CD4-positive, alpha-beta memory T cell (primary cell): ENCODE measurements around the gene SMIM23. TPM values are rescaled to one million over a fixed set of nuclear protein-coding genes. Genes with fewer than 3 reads are reported as not detected.

Source experiments
- CTCF ChIA-PET: fragments of 350-600 bp; sonication (Branson Sonifier 250); formaldehyde crosslinking; loops from one replicate; lab custom pipeline; 2021; ENCODE audit warnings: inconsistent platforms; ENCODE audit not compliant: partially characterized antibody; lab: Charles Lee
- POLR2A ChIA-PET: fragments of 350-600 bp; sonication (Branson Sonifier 250); formaldehyde crosslinking; loops from one replicate; lab custom pipeline; 2021; ENCODE audit not compliant: partially characterized antibody; lab: Charles Lee
- DNase-seq, 5 donors: peaks; one replicate each; pipeline versions ENCODE4 v3.0.0 to v3.0.0-alpha.2; 2020 to 2022; ENCODE audit warnings: mixed read lengths in 1 of 5
- H3K27ac ChIP-seq: one replicate; pipeline ENCODE4 v1.7.0; 2013; ENCODE audit warnings: low read depth, low read length
- H3K27me3 ChIP-seq: 2 replicates; pipeline ENCODE4 v1.7.0; 2013; ENCODE audit warnings: mild to moderate bottlenecking, low read length, moderate library complexity; ENCODE audit not compliant: insufficient read depth
- H3K36me3 ChIP-seq: 2 replicates; pipeline ENCODE4 v1.7.0; 2013; ENCODE audit warnings: mild to moderate bottlenecking, low read length, moderate library complexity; ENCODE audit not compliant: insufficient read depth
- H3K4me1 ChIP-seq: 2 replicates; pipeline ENCODE4 v1.7.0; 2013; ENCODE audit warnings: mild to moderate bottlenecking, low read length, moderate library complexity; ENCODE audit not compliant: insufficient read depth
- H3K4me3 ChIP-seq, 2 donors: one replicate each; pipeline ENCODE4 v1.7.0; 2013; ENCODE audit warnings: low read length in 2 of 2, mild to moderate bottlenecking in 1 of 2
- H3K9me3 ChIP-seq, 2 donors: one replicate each; pipeline ENCODE4 v1.7.0; 2013; ENCODE audit warnings: low read length in 2 of 2, control low read depth in 1 of 2; ENCODE audit not compliant: control insufficient read depth in 1 of 2
- H3K27ac Mint-ChIP-seq, 7 donors: one replicate each; pipeline ENCODE4 v1.8.0; 2020 to 2021; ENCODE audit warnings: mixed read lengths in 7 of 7, mild to moderate bottlenecking in 6 of 7, inconsistent platforms in 3 of 7, moderate library complexity in 3 of 7
- H3K27me3 Mint-ChIP-seq, 2 donors: one replicate each; pipeline ENCODE4 v1.8.0; 2020 to 2021; ENCODE audit warnings: mixed read lengths in 2 of 2
- H3K36me3 Mint-ChIP-seq, 2 donors: one replicate each; pipeline ENCODE4 v1.8.0; 2020 to 2021; ENCODE audit warnings: mixed read lengths in 2 of 2, inconsistent platforms in 1 of 2, mild to moderate bottlenecking in 1 of 2
- H3K4me1 Mint-ChIP-seq, 4 donors: one replicate each; pipeline ENCODE4 v1.8.0; 2020 to 2021; ENCODE audit warnings: mixed read lengths in 4 of 4, mild to moderate bottlenecking in 1 of 4
- H3K4me3 Mint-ChIP-seq, 8 donors: one replicate each; pipeline ENCODE4 v1.8.0; 2020 to 2021; ENCODE audit warnings: mixed read lengths in 8 of 8, mild to moderate bottlenecking in 7 of 8, moderate library complexity in 6 of 8, inconsistent platforms in 3 of 8
- H3K9me3 Mint-ChIP-seq, 8 donors: one replicate each; pipeline ENCODE4 v1.8.0; 2020 to 2021; ENCODE audit warnings: mixed read lengths in 8 of 8, mild to moderate bottlenecking in 5 of 8, inconsistent platforms in 3 of 8, moderate library complexity in 1 of 8
- intact Hi-C: fragments of 100-400 bp; cut with micrococcal nuclease; formaldehyde crosslinking; loops from one replicate; pipeline ENCODE4 v1.15.1; 2023
- polyA plus RNA-seq, 2 donors: library from polyadenylated mRNA; unstranded; fragments of 300-500 nt; fragmentation: Illumina TruSeq; gene quantifications; one replicate each; pipeline ENCODE4 v1.2.3, GENCODE V29; 2021
- total RNA-seq, 2 experiments: library from RNA; stranded (reverse); gene quantifications; one replicate each; pipeline ENCODE4 v1.2.3, GENCODE V29; 2021

Gene SMIM23
- total and polyA plus RNA-seq, 4 experiments from 2014 or later, result not detected

DNA sequence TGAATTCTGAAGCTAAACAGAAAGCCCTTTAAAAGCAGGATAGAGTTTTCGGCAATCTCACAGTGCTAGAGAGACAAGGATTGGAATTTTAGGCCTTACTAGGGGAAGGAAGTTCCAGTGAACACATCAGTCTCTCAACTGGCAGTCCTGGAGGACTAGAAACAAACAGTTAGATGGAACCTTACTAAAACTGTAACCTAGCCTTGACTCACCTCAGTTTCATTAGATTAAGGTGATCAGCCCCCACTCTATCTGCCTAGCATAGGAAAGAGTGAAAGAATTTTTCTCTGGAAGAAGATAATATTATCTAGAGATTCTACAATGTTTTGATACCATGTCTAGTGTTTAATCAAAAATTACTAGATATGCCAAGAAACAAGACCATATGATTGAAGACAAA lies 25.8 kb upstream of the SMIM23 start:
- H3K9me3 ChIP-seq, result no peaks in the 10 kb centered on the region
- H3K4me3 ChIP-seq, result no peak overlapping the region
- H3K4me1 ChIP-seq, result no peaks in the 10 kb centered on the region
- ChIA-PET CTCF (no interaction called here), POLR2A (no interaction called here)
- H3K9me3 Mint-ChIP-seq, result peaks cover 0 to 10% (median 4%) of the 10 kb centered on the region in 8 donors
- H3K36me3 Mint-ChIP-seq, result no peaks in the 10 kb centered on the region
- H3K27me3 ChIP-seq, result no peaks in the 10 kb centered on the region
- H3K4me1 Mint-ChIP-seq, result no peaks in the 10 kb centered on the region
- peaks cover 5 to 10% of the 10 kb centered on the region in 2 donors for H3K27me3 Mint-ChIP-seq
- H3K36me3 ChIP-seq, result no peaks in the 10 kb centered on the region
- intact Hi-C loops, result no loop called here
- no peak for DNase-seq
- no peak overlapping the region for H3K27ac Mint-ChIP-seq
- no peak overlapping the region for H3K27ac ChIP-seq
- H3K4me3 Mint-ChIP-seq, result no peak overlapping the region

GRCh38 chr5:171762021-171762608 lies 23.5 kb upstream of the SMIM23 start:
- intact Hi-C loops, result no loop called here
- H3K9me3 ChIP-seq, result no peaks in the 10 kb centered on the region
- no peak for DNase-seq
- Mint-ChIP-seq H3K9me3 (peaks cover 0 to 23% (median 10%) of the 10 kb centered on the region in 8 donors), H3K4me3 (no peak overlapping the region), H3K27ac (no peak overlapping the region), H3K4me1 (no peaks in the 10 kb centered on the region), H3K36me3 (no peaks in the 10 kb centered on the region), H3K27me3 (peaks cover 9 to 12% of the 10 kb centered on the region in 2 donors)
- no peak overlapping the region for H3K4me3 ChIP-seq
- no peaks in the 10 kb centered on the region for H3K27me3 ChIP-seq
- POLR2A ChIA-PET, result no interaction called here
- no peaks in the 10 kb centered on the region for H3K4me1 ChIP-seq
- CTCF ChIA-PET, result no interaction called here
- H3K27ac ChIP-seq, result no peak overlapping the region
- no peaks in the 10 kb centered on the region for H3K36me3 ChIP-seq

- Mint-ChIP-seq H3K4me3 (no peak overlapping the region), H3K27ac (no peak overlapping the region), H3K4me1 (no peaks in the 10 kb centered on the region), H3K27me3 (peaks cover 12 to 13% of the 10 kb centered on the region in 2 donors), H3K36me3 (no peaks in the 10 kb centered on the region), H3K9me3 (peaks cover 0 to 31% (median 11%) of the 10 kb centered on the region in 8 donors)
- ChIA-PET CTCF (no interaction called here), POLR2A (no interaction called here)
- no peak overlapping the region for H3K27ac ChIP-seq
- H3K36me3 ChIP-seq, result no peaks in the 10 kb centered on the region
- intact Hi-C loops, result no loop called here
- no peaks in the 10 kb centered on the region for H3K27me3 ChIP-seq
- no peak for DNase-seq
- no peak overlapping the region for H3K4me3 ChIP-seq
- H3K4me1 ChIP-seq, result no peaks in the 10 kb centered on the region
- no peaks in the 10 kb centered on the region for H3K9me3 ChIP-seq
Observed at GRCh38 chr5:171762903-171763302, 22.7 kb upstream of the SMIM23 start.

GRCh38 chr5:171764265-171764664 lies 21.4 kb upstream of the SMIM23 start:
- POLR2A ChIA-PET, result no interaction called here
- H3K4me3 Mint-ChIP-seq, result no peak overlapping the region
- no peaks in the 10 kb centered on the region for H3K4me1 Mint-ChIP-seq
- no peak overlapping the region for H3K27ac Mint-ChIP-seq
- CTCF ChIA-PET, result no interaction called here
- intact Hi-C loops, result no loop called here
- DNase-seq, result no peak
- no peak overlapping the region for H3K4me3 ChIP-seq
- no peak overlapping the region for H3K27ac ChIP-seq
- H3K4me1 ChIP-seq, result no peaks in the 10 kb centered on the region
- no peaks in the 10 kb centered on the region for H3K9me3 ChIP-seq
- no peaks in the 10 kb centered on the region for H3K36me3 ChIP-seq
- H3K36me3 Mint-ChIP-seq, result no peaks in the 10 kb centered on the region
- H3K27me3 ChIP-seq, result no peaks in the 10 kb centered on the region
- peaks cover 0 to 30% (median 10%) of the 10 kb centered on the region in 8 donors for H3K9me3 Mint-ChIP-seq
- peaks cover 14 to 15% of the 10 kb centered on the region in 2 donors for H3K27me3 Mint-ChIP-seq

DNA sequence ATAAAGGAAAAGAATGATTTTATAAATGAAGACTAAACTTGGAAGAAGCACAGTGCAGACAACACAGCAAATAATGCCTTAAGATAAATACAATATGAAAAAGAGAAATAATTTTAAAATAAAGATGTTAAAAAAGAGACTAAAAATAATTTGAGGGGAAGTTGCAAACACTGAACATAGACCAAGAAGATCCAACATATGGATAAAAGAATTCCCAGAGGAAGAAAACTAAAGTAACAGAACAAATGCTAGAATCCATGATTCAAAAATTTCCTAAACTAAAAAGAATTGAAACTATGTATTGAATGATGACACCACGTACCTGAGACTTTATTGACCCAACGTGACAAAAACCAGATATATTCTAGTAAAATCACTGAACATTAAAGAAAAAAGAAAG lies 18.7 kb upstream of the SMIM23 start:
- Mint-ChIP-seq H3K36me3 (no peaks in the 10 kb centered on the region), H3K9me3 (peaks cover 0 to 24% (median 10%) of the 10 kb centered on the region in 8 donors), H3K4me3 (no peak overlapping the region), H3K4me1 (no peaks in the 10 kb centered on the region), H3K27ac (no peak overlapping the region), H3K27me3 (peaks cover 17 to 18% of the 10 kb centered on the region in 2 donors)
- Histone ChIP-seq H3K27ac (no peak overlapping the region), H3K9me3 (no peaks in the 10 kb centered on the region), H3K27me3 (no peaks in the 10 kb centered on the region), H3K36me3 (no peaks in the 10 kb centered on the region), H3K4me1 (no peaks in the 10 kb centered on the region), H3K4me3 (no peak overlapping the region)
- CTCF ChIA-PET, result no interaction called here
- POLR2A ChIA-PET, result no interaction called here
- no peak for DNase-seq
- intact Hi-C loops, result no loop called here

DNA sequence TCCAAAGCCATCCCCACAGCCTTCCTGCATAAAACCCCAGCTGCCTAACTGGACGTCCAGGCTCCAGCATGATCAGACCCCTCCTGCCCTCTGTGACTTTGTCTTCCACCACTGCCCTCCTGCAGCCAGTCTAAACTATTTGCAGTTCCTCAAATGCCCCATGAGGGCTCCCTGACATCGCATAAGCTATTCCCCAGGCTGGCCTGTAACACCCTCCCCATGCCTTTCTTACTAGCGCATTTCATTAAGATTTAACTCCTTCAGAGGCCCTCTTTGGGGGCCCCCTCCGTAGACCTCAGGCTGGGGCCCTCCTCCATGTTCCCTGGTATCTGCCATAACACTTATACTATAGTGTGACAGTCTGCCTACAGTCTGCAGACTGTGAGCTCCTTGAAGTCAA lies 15.5 kb upstream of the SMIM23 start:
- no peak for DNase-seq
- Histone ChIP-seq H3K36me3 (no peaks in the 10 kb centered on the region), H3K27me3 (no peaks in the 10 kb centered on the region), H3K4me3 (no peak overlapping the region), H3K27ac (no peak overlapping the region), H3K4me1 (no peaks in the 10 kb centered on the region), H3K9me3 (no peaks in the 10 kb centered on the region)
- Mint-ChIP-seq H3K27me3 (peaks cover 9 to 10% of the 10 kb centered on the region in 2 donors), H3K27ac (no peak overlapping the region), H3K4me1 (no peaks in the 10 kb centered on the region), H3K4me3 (peak overlapping the region in 1 of 8 donors; percentile 14), H3K36me3 (no peaks in the 10 kb centered on the region), H3K9me3 (peaks cover 0 to 24% (median 10%) of the 10 kb centered on the region in 8 donors)
- ChIA-PET POLR2A (no interaction called here), CTCF (no interaction called here)
- intact Hi-C loops, result no loop called here

DNA sequence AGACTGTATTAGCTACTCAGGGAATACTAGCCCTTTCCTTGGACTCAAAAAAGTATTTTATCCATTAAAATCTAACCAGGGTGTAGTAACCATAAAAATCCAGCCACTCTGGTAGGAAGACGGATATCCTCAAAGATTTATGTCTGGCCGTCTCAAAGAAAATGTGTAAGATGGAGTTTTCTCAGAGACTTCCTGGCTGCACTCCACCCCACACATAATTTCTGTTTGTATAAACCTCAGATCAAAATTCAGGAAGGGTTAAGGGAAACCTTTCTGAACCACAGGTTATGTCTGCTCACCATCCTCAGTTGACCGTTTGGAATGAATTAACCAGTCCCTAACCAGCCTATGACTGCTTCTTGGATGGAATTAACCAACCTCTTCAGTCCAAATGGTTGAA lies 13.8 kb upstream of the SMIM23 start:
- intact Hi-C loops, result no loop called here
- Mint-ChIP-seq H3K27me3 (peaks cover 7 to 12% of the 10 kb centered on the region in 2 donors), H3K4me1 (no peaks in the 10 kb centered on the region), H3K4me3 (no peak overlapping the region), H3K9me3 (peaks cover 0 to 12% (median 5%) of the 10 kb centered on the region in 8 donors), H3K27ac (no peak overlapping the region), H3K36me3 (no peaks in the 10 kb centered on the region)
- H3K27ac ChIP-seq, result no peak overlapping the region
- no peak for DNase-seq
- H3K9me3 ChIP-seq, result no peaks in the 10 kb centered on the region
- CTCF ChIA-PET, result no interaction called here
- no peaks in the 10 kb centered on the region for H3K36me3 ChIP-seq
- no peaks in the 10 kb centered on the region for H3K4me1 ChIP-seq
- POLR2A ChIA-PET, result no interaction called here
- H3K4me3 ChIP-seq, result no peak overlapping the region
- H3K27me3 ChIP-seq, result no peaks in the 10 kb centered on the region
